Measurements from ENCODE around the gene HNRNPA2B1.
"Not testable (repeated sequence)": the region's sequence is repeated elsewhere in the genome, so short reads cannot be mapped to it uniquely, and the experiment has no call there.

The HNRNPA2B1 gene

GRCh38 chr7:26199301-26200037 is 1.1 kb downstream of the HNRNPA2B1 start:
- peak in 8 of 10 donors; percentile 47 to 93 (median 65) for DNase-seq
- intact Hi-C loops (cut with DNase I) = loop anchor here (2.0 to 10.0 kb wide), 5 partner anchors 47 to 465 kb away; partner anchors contain the start of gene NFE2L3

- intact Hi-C loops (cut with DNase I) = loop anchor here (2.0 to 5.0 kb wide), 2 partner anchors 46 to 108 kb away; partner anchors contain the start of gene NFE2L3
- no peak for DNase-seq
Measured at GRCh38 chr7:26198781-26199169, 1.8 kb downstream of the HNRNPA2B1 start.

- no peak for DNase-seq
- intact Hi-C loops (cut with DNase I) = loop anchor here (2.0 to 5.0 kb wide), 2 partner anchors 46 to 107 kb away; partner anchors contain the start of gene NFE2L3
Measured at GRCh38 chr7:26198133-26198780, 2.3 kb downstream of the HNRNPA2B1 start.

- intact Hi-C loops (cut with DNase I) = loop anchor here (2.0 to 5.0 kb wide), 2 partner anchors 45 to 107 kb away; partner anchors contain the start of gene NFE2L3
- no peak for DNase-seq
Measured at GRCh38 chr7:26197153-26198115, 3.1 kb downstream of the HNRNPA2B1 start.

GRCh38 chr7:26195867-26196657 is 4.5 kb downstream of the HNRNPA2B1 start:
- intact Hi-C loops (cut with DNase I) = loop anchor here (5.0 kb wide), 1 partner anchor 44 kb away; the partner anchor contains the start of gene NFE2L3
- DNase-seq = no peak

- intact Hi-C loops (cut with DNase I) = loop anchor here (5.0 kb wide), 1 partner anchor 43 kb away; the partner anchor contains the start of gene NFE2L3
- no peak for DNase-seq
Measured at GRCh38 chr7:26195182-26195581, 5.4 kb downstream of the HNRNPA2B1 start.

- DNase-seq = not testable (repeated sequence)
- intact Hi-C loops (cut with DNase I) = loop anchor here (5.0 kb wide), 1 partner anchor 42 kb away; the partner anchor contains the start of gene NFE2L3
Measured at GRCh38 chr7:26194764-26195163, 5.8 kb downstream of the HNRNPA2B1 start.

GRCh38 chr7:26193432-26194207 is 6.9 kb downstream of the HNRNPA2B1 start:
- no peak for DNase-seq
- intact Hi-C loops (cut with DNase I) = no loop called here

- intact Hi-C loops (cut with DNase I) = no loop called here
- no peak for DNase-seq
Measured at GRCh38 chr7:26192485-26193087, 8.0 kb downstream of the HNRNPA2B1 start.

- DNase-seq = no peak
- intact Hi-C loops (cut with DNase I) = no loop called here
Measured at GRCh38 chr7:26191974-26192479, 8.5 kb downstream of the HNRNPA2B1 start.

- intact Hi-C loops (cut with DNase I) = no loop called here
- DNase-seq = no peak
Measured at GRCh38 chr7:26191233-26191973, 9.1 kb downstream of the HNRNPA2B1 start.

- intact Hi-C loops (cut with DNase I) = no loop called here
- no peak for DNase-seq
Measured at GRCh38 chr7:26190417-26190869, 10.1 kb downstream of the HNRNPA2B1 start.

- intact Hi-C loops (cut with DNase I) = no loop called here
- DNase-seq = no peak
Measured at GRCh38 chr7:26189697-26190096, 10.8 kb downstream of the HNRNPA2B1 start.

- DNase-seq = no peak
- intact Hi-C loops (cut with DNase I) = no loop called here
Measured at GRCh38 chr7:26188957-26189541, 11.5 kb downstream of the HNRNPA2B1 start.

- no peak for DNase-seq
- intact Hi-C loops (cut with DNase I) = no loop called here
Measured at GRCh38 chr7:26188206-26188956, 12.2 kb downstream of the HNRNPA2B1 start.

Measured in posterior cingulate gyrus (tissue), 11 donors.